K562 (cell line): ENCODE measurements around the gene TLNRD1. TPM values are rescaled to one million over a fixed set of nuclear protein-coding genes. Genes with fewer than 3 reads are reported as not detected.

ENCODE experiments used
- ATAC-seq: fragments of 200-7000 bp; cut with Tn5 transposase; 3 replicates; pipeline ENCODE4 v1.9.1; 2020; ENCODE audit warnings: moderate library complexity
- BruUV-seq: library from RNA; stranded (reverse); fragments of 400-500 nt; replicated peaks from 2 replicates; lab custom pipeline; 2021; lab: Mats Ljungman, UMichigan
- CTCF ChIA-PET: fragments of 300-600 bp; formaldehyde crosslinking; extraction: SDS; loops from one replicate; lab custom pipeline; 2021; ENCODE audit warnings: low intra/inter-chr PET ratio; lab: Yijun Ruan, JAX
- POLR2A ChIA-PET: fragments of 300-600, 350-650 bp; sonication (Branson Sonifier 250); formaldehyde crosslinking; extraction: SDS; loops from one replicate; lab custom pipeline; 2021; ENCODE audit warnings: antibody characterized with exemption, inconsistent platforms; lab: Yijun Ruan, JAX
- DNase-seq, 4 experiments: peaks; one replicate each; pipeline versions ENCODE4 v3.0.0 to v3.0.0-alpha.2; 2011 to 2018; ENCODE audit warnings: low spot score in 3 of 4, mixed read lengths in 3 of 4; ENCODE audit errors: extremely low read depth in 1 of 4
- FAIRE-seq: peaks from 2 replicates; lab custom pipeline; 2011; peaks lifted over from hg19 to GRCh38; lab: Jason Lieb, UNC
- H2AFZ ChIP-seq: 2 replicates; pipeline ENCODE4 v1.6.0; 2011; ENCODE audit warnings: low read depth, low read length, control low read depth, inconsistent platforms
- H3K27ac ChIP-seq: fragments of 200-600 bp; 3 replicates; pipeline ENCODE4 v1.8.0; 2011; ENCODE audit warnings: low read depth, mild to moderate bottlenecking, control low read depth, inconsistent platforms, low read length, moderate library complexity, mixed read lengths; ENCODE audit errors: extremely low read depth
- H3K27me3 ChIP-seq, 2 experiments: fragments of 300-600 bp in 1 of 2; 2 replicates in 1 of 2; 3 replicates in 1 of 2; pipeline versions ENCODE4 v1.6.0 to v1.8.0; 2011; ENCODE audit warnings: inconsistent platforms in 2 of 2, low read length in 2 of 2, mild to moderate bottlenecking in 1 of 2, mixed read lengths in 1 of 2, moderate library complexity in 1 of 2; ENCODE audit not compliant: control insufficient read depth in 2 of 2, insufficient read depth in 2 of 2
- H3K36me3 ChIP-seq: fragments of 300-600 bp; 3 replicates; pipeline ENCODE4 v1.8.0; 2011; ENCODE audit warnings: mild to moderate bottlenecking, low read length, inconsistent platforms; ENCODE audit not compliant: control insufficient read depth, insufficient read depth
- H3K4me1 ChIP-seq, 2 experiments: fragments of 200-600 bp in 1 of 2; replicated peaks in 1 of 2; 2 replicates in 1 of 2; 3 replicates in 1 of 2; pipeline versions ENCODE4 v1.5.1 to v1.8.0; 2011; ENCODE audit warnings: inconsistent platforms in 2 of 2, low read length in 2 of 2, mild to moderate bottlenecking in 1 of 2, mixed read lengths in 1 of 2, moderate library complexity in 1 of 2; ENCODE audit not compliant: control insufficient read depth in 2 of 2, insufficient read depth in 2 of 2
- H3K4me2 ChIP-seq: 2 replicates; pipeline ENCODE4 v1.6.1; 2011; ENCODE audit warnings: low read length, control low read depth, inconsistent platforms, mixed read lengths; ENCODE audit not compliant: insufficient read depth
- H3K4me3 ChIP-seq: fragments of 200-600 bp; sonication (generic), shearing (Covaris generic); 2 replicates; pipeline ENCODE4 v1.5.1; 2016; ENCODE audit warnings: control low read depth, inconsistent platforms
- H3K79me2 ChIP-seq: fragments of 200-600 bp; 3 replicates; pipeline ENCODE4 v1.8.0; 2011; ENCODE audit warnings: low read length, inconsistent platforms; ENCODE audit not compliant: control insufficient read depth, insufficient read depth
- H3K9ac ChIP-seq, 2 experiments: 2 replicates each; pipeline versions ENCODE4 v1.6.0 to v1.6.1; 2011; ENCODE audit warnings: low read depth in 2 of 2, low read length in 2 of 2, control low read depth in 1 of 2, inconsistent platforms in 1 of 2, mild to moderate bottlenecking in 1 of 2, mixed read lengths in 1 of 2; ENCODE audit not compliant: insufficient read depth in 1 of 2
- H3K9me1 ChIP-seq: one replicate; pipeline ENCODE4 v1.6.0; 2011; ENCODE audit warnings: inconsistent platforms, mild to moderate bottlenecking, low read length, moderate library complexity; ENCODE audit not compliant: control insufficient read depth, insufficient read depth
- H3K9me3 ChIP-seq: replicated peaks from 2 replicates; pipeline ENCODE4 v1.5.1; 2011; ENCODE audit warnings: low read depth, low read length, inconsistent platforms; ENCODE audit not compliant: control insufficient read depth, insufficient read depth
- H4K20me1 ChIP-seq: replicated peaks from 2 replicates; pipeline ENCODE4 v1.6.1; 2011; ENCODE audit warnings: low read length, inconsistent platforms, mixed read lengths; ENCODE audit not compliant: control insufficient read depth, insufficient read depth
- ADNP ChIP-seq: fragments of 200-800 bp; sonication (Bioruptor generic); IDR thresholded peaks from 2 replicates; pipeline ENCODE4 v1.6.1; 2016; ENCODE audit warnings: missing genetic modification characterization, missing compliant biosample characterization
- ATF7 ChIP-seq: fragments of 450-650 bp; IDR thresholded peaks from 2 replicates; pipeline ENCODE4 v1.7.1; 2014; ENCODE audit warnings: mild to moderate bottlenecking, moderate library complexity
- C11orf30 ChIP-seq: fragments of 450-650 bp; IDR thresholded peaks from 2 replicates; pipeline ENCODE4 v1.6.1; 2016; ENCODE audit warnings: low read depth, mild to moderate bottlenecking
- JUND ChIP-seq, 2 experiments: IDR thresholded peaks; 2 replicates in 1 of 2; 3 replicates in 1 of 2; pipeline ENCODE4 v1.6.1; 2011; ENCODE audit warnings: borderline replicate concordance in 2 of 2, low read depth in 2 of 2, low read length in 2 of 2, improper control_type of control experiment in 1 of 2, missing biosample characterization in 1 of 2, missing genetic modification characterization in 1 of 2, missing genetic modification reagents in 1 of 2
- LEF1 ChIP-seq: fragments of 450-650 bp; IDR thresholded peaks from 2 replicates; pipeline ENCODE4 v1.6.1; 2016; ENCODE audit warnings: mild to moderate bottlenecking
- MYC ChIP-seq, 2 experiments: fragments of 250-450 bp in 1 of 2; sonication (Bioruptor Pico) in 1 of 2; IDR thresholded peaks; 2 replicates each; pipeline versions ENCODE4 v1.5.1 to v1.6.1; 2012 to 2021; ENCODE audit warnings: low read depth in 2 of 2, borderline replicate concordance in 1 of 2, improper control_type of control experiment in 1 of 2, low read length in 1 of 2, mild to moderate bottlenecking in 1 of 2, moderate library complexity in 1 of 2
- PRMT5 ChIP-seq: sonication (generic); formaldehyde crosslinking; IDR thresholded peaks from 2 replicates; pipeline ENCODE4 v1.5.0; 2020; ENCODE audit warnings: missing genetic modification reagents
- RBM17 ChIP-seq: fragments of 200-400 bp; formaldehyde crosslinking; IDR thresholded peaks from 2 replicates; pipeline ENCODE4 v1.6.1; 2017; ENCODE audit warnings: low read depth, mild to moderate bottlenecking, low read length, borderline replicate concordance
- SRSF3 ChIP-seq: fragments of 200-400 bp; formaldehyde crosslinking; IDR thresholded peaks from 2 replicates; pipeline ENCODE4 v1.6.1; 2016; ENCODE audit warnings: mild to moderate bottlenecking, low read length, moderate library complexity; ENCODE audit not compliant: insufficient read depth
- ZBTB1 ChIP-seq: sonication (generic); formaldehyde crosslinking; IDR thresholded peaks from 2 replicates; pipeline ENCODE4 v1.8.1; 2023; ENCODE audit warnings: missing genetic modification reagents, low read depth, mild to moderate bottlenecking, borderline replicate concordance
- ZNF224 ChIP-seq: sonication (generic); formaldehyde crosslinking; IDR thresholded peaks from 2 replicates; pipeline ENCODE4 v1.8.0; 2022; ENCODE audit warnings: mild to moderate bottlenecking, missing genetic modification reagents
- ZNF699 ChIP-seq: fragments of 250-450 bp; sonication (Bioruptor Pico); IDR thresholded peaks from 2 replicates; pipeline ENCODE4 v1.8.0; 2021; ENCODE audit warnings: mild to moderate bottlenecking, moderate library complexity; ENCODE audit not compliant: insufficient replicate concordance
- WGBS: fragments of 100-300 bp; shearing (Covaris generic); methylation state at CpG from one replicate; pipeline ENCODE4 v1.1.6; 2016; ENCODE audit warnings: low coverage, mixed read lengths; ENCODE audit not compliant: insufficient coverage; ENCODE audit errors: missing lambda C conversion rate; 5-methylcytosine and 5-hydroxymethylcytosine counted together
- in situ Hi-C: fragments of 300-500 bp; cut with MboI; formaldehyde crosslinking; loops from 4 replicates; pipeline ENCODE4 v1.15.0; 2018; ENCODE audit warnings: inconsistent platforms, mixed read lengths
- intact Hi-C: fragments of 100-400 bp; cut with micrococcal nuclease; formaldehyde crosslinking; loops from 2 replicates; pipeline ENCODE4 v1.14.2; 2022
- polyA plus RNA-seq, 8 experiments: library from polyadenylated mRNA; depleted of rRNA in 4 of 8; stranded (reverse) in 5 of 8; unstranded in 3 of 8; fragments of >200 nt; fragmentation: Nextera tagmentation in 2 of 8; fragmentation: Illumina TruSeq in 1 of 8; extraction: Ambion mirVana in 2 of 8; extraction: Trizol in 1 of 8; gene quantifications; 2 replicates each; pipeline versions ENCODE4 v1.2.1 to v1.2.3, GENCODE V29; 2011 to 2014; ENCODE audit warnings: inconsistent platforms in 1 of 8, missing spikeins in 1 of 8
- total RNA-seq, 7 experiments: library from RNA; depleted of rRNA in 6 of 7; stranded (reverse); fragments of >200 nt in 6 of 7; fragmentation: Illumina TruSeq in 2 of 7; extraction: Trizol in 2 of 7; gene quantifications; 2 replicates each; pipeline versions ENCODE4 v1.2.1 to v1.2.3, GENCODE V29; 2011 to 2021; ENCODE audit warnings: low replicate concordance in 1 of 7
- TF ChIP-seq, protein P1 (sequence below): sonication (generic); formaldehyde crosslinking; IDR thresholded peaks from 2 replicates; pipeline ENCODE4 v1.8.1; 2023; ENCODE audit warnings: mild to moderate bottlenecking, missing genetic modification reagents
- TF ChIP-seq, protein P2 (sequence below): sonication (generic); formaldehyde crosslinking; IDR thresholded peaks from 2 replicates; pipeline ENCODE4 v1.8.1; 2022; ENCODE audit warnings: missing genetic modification reagents
- TF ChIP-seq, protein P3 (sequence below): fragments of 250-450 bp; sonication (Bioruptor Pico); IDR thresholded peaks from 2 replicates; pipeline ENCODE4 v1.4.0; 2020; ENCODE audit warnings: borderline replicate concordance

The TLNRD1 gene
- total and polyA plus RNA-seq, 9 of the 15 experiments (the other 6 are each of a cell fraction or from before 2014, with no cell fraction given): 1.1 to 33.1 (median 5.7) TPM

- no peak overlapping the region for H3K27ac ChIP-seq
- H3K9me1 ChIP-seq: no peaks in the 10 kb centered on the region
- H3K9ac ChIP-seq: no peak overlapping the region; a peak in 1 of 4 replicates
- H3K4me1 ChIP-seq: peaks cover 4 to 17% of the 10 kb centered on the region in 2 experiments; a peak in 3 of 5 replicates
- no peak overlapping the region for H3K4me3 ChIP-seq
- FAIRE-seq: peak; percentile 42
- no peaks in the 10 kb centered on the region for H3K79me2 ChIP-seq
- no peaks in the 10 kb centered on the region for H4K20me1 ChIP-seq
- no peaks in the 10 kb centered on the region for H3K9me3 ChIP-seq
- no peak overlapping the region for H2AFZ ChIP-seq
- H3K4me2 ChIP-seq: no peak overlapping the region
- DNase-seq: peak in 3 of 4 experiments; percentile 23 to 29 (median 25)
- no peaks in the 10 kb centered on the region; the same call in 1 of the 3 replicates for H3K36me3 ChIP-seq
- no peaks in the 10 kb centered on the region for H3K27me3 ChIP-seq
- intact Hi-C loops (no loop called here), in situ Hi-C loops (no loop called here)
- WGBS: 61% methylated on average over 9 of the region's 9 CpGs
- no TSS peak for BruUV-seq
- ChIA-PET CTCF (no interaction called here), POLR2A (no interaction called here)
- ATAC-seq: peak; percentile 72
- TF ChIP-seq C11orf30 (peak; percentile 68), ATF7 (no peak), ZNF699 (CRISPR knock-in tag) (no peak), JUND (IDR thresholded peaks at IDR 0.05; ENCODE audit: borderline replicate concordance, low read depth, low read length) (peak; percentile 66; the same call in 1 of the 2 replicates), JUND (tag; IDR thresholded peaks at IDR 0.05; ENCODE audit: borderline replicate concordance, low read depth, low read length) (peak; percentile 43; the same call in 1 of the 3 replicates), RBM17 (no peak), SRSF3 (no peak), ZBTB1 (CRISPR knock-in tag) (no peak), LEF1 (0 out of 2 replicates have a peak, but pooled peaks have one; percentile 21), MYC (IDR thresholded peaks at IDR 0.05; ENCODE audit: low read depth, low read length) (no peak), MYC (CRISPR knock-in tag; IDR thresholded peaks at IDR 0.05; ENCODE audit: borderline replicate concordance, low read depth) (no peak), ZNF224 (CRISPR knock-in tag) (no peak), PRMT5 (no peak), ADNP (no peak)
- TF ChIP-seq, protein P1, sequence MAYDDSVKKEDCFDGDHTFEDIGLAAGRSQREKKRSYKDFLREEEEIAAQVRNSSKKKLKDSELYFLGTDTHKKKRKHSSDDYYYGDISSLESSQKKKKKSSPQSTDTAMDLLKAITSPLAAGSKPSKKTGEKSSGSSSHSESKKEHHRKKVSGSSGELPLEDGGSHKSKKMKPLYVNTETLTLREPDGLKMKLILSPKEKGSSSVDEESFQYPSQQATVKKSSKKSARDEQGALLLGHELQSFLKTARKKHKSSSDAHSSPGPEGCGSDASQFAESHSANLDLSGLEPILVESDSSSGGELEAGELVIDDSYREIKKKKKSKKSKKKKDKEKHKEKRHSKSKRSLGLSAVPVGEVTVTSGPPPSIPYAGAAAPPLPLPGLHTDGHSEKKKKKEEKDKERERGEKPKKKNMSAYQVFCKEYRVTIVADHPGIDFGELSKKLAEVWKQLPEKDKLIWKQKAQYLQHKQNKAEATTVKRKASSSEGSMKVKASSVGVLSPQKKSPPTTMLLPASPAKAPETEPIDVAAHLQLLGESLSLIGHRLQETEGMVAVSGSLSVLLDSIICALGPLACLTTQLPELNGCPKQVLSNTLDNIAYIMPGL (CRISPR knock-in tag): no peak
- TF ChIP-seq, protein P2, sequence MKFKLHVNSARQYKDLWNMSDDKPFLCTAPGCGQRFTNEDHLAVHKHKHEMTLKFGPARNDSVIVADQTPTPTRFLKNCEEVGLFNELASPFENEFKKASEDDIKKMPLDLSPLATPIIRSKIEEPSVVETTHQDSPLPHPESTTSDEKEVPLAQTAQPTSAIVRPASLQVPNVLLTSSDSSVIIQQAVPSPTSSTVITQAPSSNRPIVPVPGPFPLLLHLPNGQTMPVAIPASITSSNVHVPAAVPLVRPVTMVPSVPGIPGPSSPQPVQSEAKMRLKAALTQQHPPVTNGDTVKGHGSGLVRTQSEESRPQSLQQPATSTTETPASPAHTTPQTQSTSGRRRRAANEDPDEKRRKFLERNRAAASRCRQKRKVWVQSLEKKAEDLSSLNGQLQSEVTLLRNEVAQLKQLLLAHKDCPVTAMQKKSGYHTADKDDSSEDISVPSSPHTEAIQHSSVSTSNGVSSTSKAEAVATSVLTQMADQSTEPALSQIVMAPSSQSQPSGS (CRISPR knock-in tag): no peak
- TF ChIP-seq, protein P3, sequence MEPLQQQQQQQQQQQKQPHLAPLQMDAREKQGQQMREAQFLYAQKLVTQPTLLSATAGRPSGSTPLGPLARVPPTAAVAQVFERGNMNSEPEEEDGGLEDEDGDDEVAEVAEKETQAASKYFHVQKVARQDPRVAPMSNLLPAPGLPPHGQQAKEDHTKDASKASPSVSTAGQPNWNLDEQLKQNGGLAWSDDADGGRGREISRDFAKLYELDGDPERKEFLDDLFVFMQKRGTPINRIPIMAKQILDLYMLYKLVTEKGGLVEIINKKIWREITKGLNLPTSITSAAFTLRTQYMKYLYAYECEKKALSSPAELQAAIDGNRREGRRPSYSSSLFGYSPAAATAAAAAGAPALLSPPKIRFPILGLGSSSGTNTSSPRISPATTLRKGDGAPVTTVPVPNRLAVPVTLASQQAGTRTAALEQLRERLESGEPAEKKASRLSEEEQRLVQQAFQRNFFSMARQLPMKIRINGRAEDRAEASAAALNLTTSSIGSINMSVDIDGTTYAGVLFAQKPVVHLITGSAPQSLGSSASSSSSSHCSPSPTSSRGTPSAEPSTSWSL (CRISPR knock-in tag): no peak
Measured at GRCh38 chr15:80953953-80954778, 46.6 kb upstream of the TLNRD1 start.
